Middle frontal gyrus (tissue), 1 donor: ENCODE data around the gene CPT1B.

Source experiments
- DNase-seq: peaks from one replicate; pipeline ENCODE4 v3.0.0-alpha.2; 2015; ENCODE audit warnings: low spot score; ENCODE audit errors: extremely low spot score

CPT1B gene

DNA sequence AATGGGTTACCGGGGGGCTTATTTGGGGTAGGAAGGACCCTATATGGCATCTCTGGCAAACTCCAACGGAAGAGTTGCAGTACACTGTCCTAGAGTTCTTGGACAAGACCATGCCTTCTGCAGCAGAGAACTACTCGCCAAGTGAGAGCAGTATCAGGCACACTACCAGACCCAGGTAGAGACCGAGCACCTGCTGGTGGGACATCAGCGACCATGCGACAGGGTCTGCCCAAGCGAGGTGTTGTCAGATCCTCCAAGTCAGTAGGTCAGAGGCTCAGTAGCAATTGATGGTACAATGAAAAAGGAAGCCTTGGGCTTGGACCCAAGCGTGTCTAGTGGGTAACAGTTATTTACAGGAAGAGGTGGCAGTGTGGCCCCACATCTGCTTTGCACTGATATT is 7.6 kb upstream of the CPT1B start:
- no peak for DNase-seq

- no peak for DNase-seq
Measured at GRCh38 chr22:50585238-50585637, 7.0 kb upstream of the CPT1B start.

DNA sequence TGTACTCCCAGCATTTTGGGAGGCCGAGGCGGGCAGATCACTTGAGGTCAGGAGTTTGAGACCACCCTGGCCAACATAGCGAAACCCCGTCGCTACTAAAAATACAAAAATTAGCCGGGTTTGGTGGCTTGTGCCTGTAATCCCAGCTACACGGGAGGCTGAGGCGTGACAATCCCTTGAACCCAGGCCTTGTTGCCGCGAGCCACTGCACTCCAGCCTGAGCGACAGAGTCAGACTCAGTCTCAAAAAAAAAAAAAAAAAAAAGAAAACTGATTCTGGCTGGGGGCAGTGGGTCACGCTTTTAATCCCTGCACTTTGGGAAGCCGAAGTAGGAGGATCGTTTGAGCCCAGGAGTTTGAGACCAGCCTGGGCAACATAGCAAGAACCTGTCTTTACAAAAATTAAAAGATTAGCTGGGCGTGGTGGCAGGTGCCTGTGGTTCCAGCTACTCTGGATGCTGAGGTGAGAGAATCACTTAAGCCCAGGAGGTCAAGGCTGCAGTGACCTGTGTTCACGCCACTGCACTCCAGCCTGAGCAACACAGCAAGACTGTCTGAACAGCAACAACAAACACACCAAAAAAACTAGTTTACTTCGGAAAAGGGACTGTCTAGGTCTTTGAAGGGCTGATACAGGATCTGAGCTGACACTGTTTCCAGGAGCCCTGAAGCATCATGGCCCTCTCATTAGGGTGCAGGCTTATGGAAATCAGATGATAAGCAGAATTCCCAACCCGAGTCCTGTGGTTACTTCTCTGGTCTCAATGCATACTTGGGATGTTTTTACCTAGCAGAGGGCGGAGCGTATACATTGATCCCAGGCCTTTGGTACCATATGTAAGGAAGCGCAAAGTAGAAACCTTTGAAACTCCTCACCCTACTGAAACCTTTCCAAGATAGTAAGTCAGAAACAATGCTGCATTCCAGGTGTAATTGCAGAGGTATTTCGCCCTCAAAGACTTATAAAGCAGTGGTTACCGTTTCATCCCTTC is 6.2 kb upstream of the CPT1B start:
- no peak for DNase-seq

DNA sequence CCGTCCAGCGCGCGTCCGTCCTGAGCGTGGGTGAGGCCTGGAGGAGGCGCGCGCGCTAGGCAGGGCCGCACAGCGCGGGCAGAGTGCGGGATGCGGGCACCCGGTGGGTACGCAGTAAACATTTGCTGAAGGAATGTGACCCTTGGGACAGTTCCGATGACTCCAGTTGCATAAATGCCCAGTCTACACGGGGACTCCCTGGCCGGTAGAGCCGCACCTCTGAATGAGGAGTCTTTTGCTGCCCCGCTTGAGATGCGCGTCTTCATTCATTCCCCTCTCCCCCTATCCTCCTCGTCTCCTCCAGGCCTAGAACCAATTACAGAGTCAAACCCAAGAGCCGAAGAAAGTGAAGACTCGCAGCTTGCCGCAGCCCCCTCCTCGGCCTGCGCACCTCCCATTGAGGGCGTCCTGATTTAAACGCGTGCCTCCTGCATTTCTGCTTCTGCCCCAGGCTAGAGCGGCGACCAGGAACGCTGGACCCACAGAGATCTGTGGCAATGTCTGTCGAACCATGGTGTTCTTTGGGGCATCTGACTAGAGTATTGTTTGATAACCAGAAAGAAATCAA is 5.2 kb upstream of the CPT1B start:
- no peak for DNase-seq

DNA sequence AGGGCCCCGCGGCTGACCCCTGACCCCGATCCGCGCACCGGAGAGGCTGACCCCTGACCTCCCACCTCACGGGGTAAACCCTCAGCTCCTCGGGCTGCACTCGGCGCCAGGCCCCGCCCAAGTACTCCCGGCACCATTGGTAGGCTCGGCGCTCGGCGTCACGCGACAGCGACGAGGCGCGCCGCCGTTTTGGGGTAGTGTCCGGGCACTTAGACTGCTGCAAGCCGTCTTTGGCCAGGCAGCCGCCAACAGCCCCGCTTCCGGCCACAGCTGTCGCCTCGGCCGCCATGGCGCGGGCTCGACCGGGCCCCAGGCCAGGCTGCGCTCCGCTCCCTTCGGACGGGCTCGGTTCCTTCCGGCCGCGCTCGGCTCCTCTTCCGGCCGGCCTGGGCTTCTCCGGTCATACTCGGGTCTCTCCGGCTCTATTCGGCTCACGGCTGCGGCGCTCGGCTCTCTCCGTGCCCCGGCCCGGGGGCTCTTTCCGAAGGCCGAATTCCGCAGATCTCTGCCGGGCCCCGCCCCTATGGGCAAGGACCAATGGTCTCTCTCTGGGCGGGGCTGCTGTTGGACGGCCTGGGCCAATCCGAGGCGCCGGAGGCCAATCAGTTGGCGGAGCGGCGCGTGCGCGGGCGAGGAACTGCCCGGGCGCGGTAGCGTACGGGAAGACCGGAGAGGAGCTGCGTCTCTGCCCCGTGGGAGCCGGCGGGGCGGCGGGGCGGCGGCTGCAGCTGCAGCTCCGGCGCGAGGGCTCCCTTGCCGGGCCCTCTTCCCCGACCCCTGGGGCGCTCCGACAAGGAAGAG is 4.5 kb upstream of the CPT1B start, which contains the start of gene CHKB:
Gene CHKB (minus strand): TSS at position 357 of the 801 bp plus-strand sequence. CDS start 68 bp downstream, at position 289.
- DNase-seq: peak; percentile 97

- no peak for DNase-seq
Measured at GRCh38 chr22:50581950-50582492, 3.8 kb upstream of the CPT1B start.

- DNase-seq: no peak
Measured at GRCh38 chr22:50581031-50581949, 3.1 kb upstream of the CPT1B start.

- DNase-seq: no peak
Measured at GRCh38 chr22:50579752-50580151, 1.5 kb upstream of the CPT1B start.

GRCh38 chr22:50578776-50579310 is 616 bp upstream of the CPT1B start:
- no peak for DNase-seq

DNA sequence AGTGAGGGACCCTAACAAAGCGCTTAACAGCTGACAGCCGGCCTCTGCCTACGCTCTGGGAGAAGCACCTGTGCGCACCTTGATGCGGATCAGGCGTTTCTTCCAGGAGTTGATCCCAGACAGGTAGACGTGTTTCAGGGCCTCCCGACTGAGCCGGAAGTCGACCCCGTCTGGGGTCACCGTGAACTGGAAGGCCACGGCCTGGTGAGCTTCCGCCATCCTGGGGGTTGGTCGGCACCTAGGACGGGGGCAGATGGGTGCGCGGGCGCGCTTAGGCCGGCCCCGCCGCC is 585 bp downstream of the CPT1B start:
- no peak for DNase-seq

- no peak for DNase-seq
Measured at GRCh38 chr22:50576806-50577696, 1.2 kb downstream of the CPT1B start.

GRCh38 chr22:50576070-50576469 is 2.2 kb downstream of the CPT1B start:
- DNase-seq: no peak

DNA sequence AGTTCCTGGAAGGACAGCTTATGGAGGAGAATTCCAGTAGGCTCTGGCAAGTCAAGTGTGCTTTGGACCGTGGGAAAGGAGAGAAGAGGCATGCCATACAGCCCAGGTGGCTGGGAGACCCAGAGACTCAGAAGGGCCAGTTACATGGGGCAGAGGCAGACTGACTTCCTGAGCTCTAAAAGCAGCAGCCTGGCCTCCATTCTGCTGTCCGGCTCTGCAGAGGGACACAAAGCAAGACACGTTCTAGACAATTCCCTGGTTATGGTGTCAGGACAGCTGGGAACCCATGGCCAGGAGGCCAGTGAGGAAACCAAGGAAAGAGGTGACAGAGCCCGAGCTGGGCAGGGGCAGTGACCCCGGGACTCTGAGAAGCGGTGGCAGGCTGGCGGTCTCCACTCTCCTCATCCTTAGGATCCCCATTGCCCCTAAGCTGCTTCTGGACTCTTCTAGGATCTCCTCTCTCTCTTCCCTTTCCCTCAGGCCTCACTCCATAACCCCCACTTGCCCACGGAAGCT is 2.7 kb downstream of the CPT1B start:
- no peak for DNase-seq

- no peak for DNase-seq
Measured at GRCh38 chr22:50574383-50574755, 3.9 kb downstream of the CPT1B start.

DNA sequence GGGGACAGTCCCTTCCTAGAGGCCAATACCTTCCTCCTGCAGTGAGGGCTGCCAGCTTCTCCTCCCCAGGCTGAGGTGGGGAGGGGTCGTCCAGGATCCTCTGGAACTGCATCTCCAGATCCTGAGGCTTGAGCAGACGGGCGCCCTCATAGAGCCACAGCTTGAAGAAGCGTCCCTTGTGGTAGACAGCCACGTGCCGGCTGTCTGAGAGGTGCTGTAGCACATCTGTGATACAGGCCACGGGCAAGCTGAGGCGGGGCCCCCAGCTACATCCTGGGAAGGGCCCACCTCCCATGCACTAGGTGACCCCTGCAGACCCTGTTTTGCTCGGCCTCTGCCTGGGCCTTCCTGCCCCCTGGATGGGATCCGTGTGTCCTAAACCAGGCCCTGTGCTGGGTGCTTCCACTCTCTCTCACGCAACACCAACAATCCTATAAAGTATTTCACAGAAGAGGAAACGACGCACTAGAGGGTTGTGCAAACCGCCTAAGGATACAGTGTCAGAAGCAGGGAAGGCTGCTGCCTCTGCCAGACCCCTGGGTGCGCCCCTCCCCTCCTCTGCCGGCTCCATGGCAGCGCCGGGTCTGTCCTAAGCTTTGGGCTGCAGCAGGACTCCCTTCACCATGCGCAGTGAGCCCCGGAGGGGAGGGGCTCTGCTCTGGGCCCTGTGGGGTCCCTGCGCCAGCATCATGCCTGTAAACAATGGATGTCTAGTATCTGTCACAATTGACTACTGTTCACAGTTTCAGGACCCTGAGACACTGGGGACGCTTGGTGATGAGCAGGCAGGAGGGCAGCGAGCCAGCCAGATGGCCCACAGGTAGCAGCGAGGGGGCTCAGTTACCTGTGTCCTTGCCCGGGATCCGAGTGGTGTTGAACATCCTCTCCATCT is 4.5 kb downstream of the CPT1B start:
- DNase-seq: no peak

DNA sequence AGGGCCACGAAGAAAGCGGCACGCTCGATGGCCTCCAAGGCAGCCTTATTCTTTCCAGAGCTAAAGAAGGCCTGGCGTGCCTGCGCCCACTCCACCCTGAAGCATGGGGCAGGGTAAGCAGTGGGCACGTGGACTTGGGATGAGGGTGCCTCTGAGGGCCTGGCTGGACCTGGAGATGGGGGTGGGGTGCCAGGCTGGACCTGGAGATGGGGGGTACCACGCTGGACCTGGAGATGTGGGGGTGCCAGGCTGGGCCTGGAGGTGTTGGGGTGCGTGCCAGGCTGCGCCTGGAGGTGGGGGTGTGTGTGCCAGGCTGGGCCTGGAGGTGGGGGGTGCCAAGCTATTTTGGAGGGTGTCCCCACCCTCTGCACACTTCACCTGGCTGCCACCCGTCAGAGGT is 5.3 kb downstream of the CPT1B start:
- no peak for DNase-seq

GRCh38 chr22:50571264-50572175 is 6.7 kb downstream of the CPT1B start:
- DNase-seq: no peak
